ENCODE measurements around the gene MEX3A. TPM values are rescaled to one million over a fixed set of nuclear protein-coding genes. Genes with fewer than 3 reads are reported as not detected.

Gene MEX3A
- total RNA-seq, 2 experiments from 2014 or later = 0.48 to 0.79 TPM

GRCh38 chr1:156065871-156066270 is 16.4 kb downstream of the MEX3A start:
- no peak for DNase-seq
- Mint-ChIP-seq H3K36me3 (ENCODE audit: low read depth) (no peaks in the 10 kb centered on the region), H3K27me3 (no peaks in the 10 kb centered on the region), H3K4me1 (peaks cover 14% of the 10 kb centered on the region), H3K27ac (no peak overlapping the region), H3K4me3 (no peak overlapping the region), H3K9me3 (ENCODE audit: low read depth) (no peaks in the 10 kb centered on the region)
- no peak for ATAC-seq
- intact Hi-C loops (cut with DNase I, micrococcal nuclease) = loop anchor here (1.0 kb wide), 3 partner anchors 40 to 128 kb away; no protein-coding TSS in a partner anchor
- ChIA-PET POLR2A (interaction anchor here (1.0 kb wide), 1 partner anchor 40 kb away, joined by 3 read pairs; no protein-coding TSS in a partner anchor), CTCF (interaction anchor here (0.6 to 2.8 kb wide), 24 partner anchors 9 to 859 kb away, joined by 3 to 19 read pairs (median 5); partner anchors contain the start of genes SMG5, SSR2 and TMEM79)

GRCh38 chr1:156065212-156065611 is 17.1 kb downstream of the MEX3A start:
- no peaks in the 10 kb centered on the region for H3K36me3 Mint-ChIP-seq (ENCODE audit: low read depth)

GRCh38 chr1:156064615-156065014 is 17.6 kb downstream of the MEX3A start:
- intact Hi-C loops (cut with DNase I, micrococcal nuclease) = loop anchor here in 1 of 2 experiments (1.0 kb wide), 1 partner anchor 38 kb away; no protein-coding TSS in a partner anchor
- CTCF ChIA-PET = interaction anchor here (0.6 to 2.8 kb wide), 8 partner anchors 10 to 160 kb away, joined by 3 to 16 read pairs (median 3); partner anchors contain the start of gene LAMTOR2
- peak; percentile 80 for ATAC-seq
- Mint-ChIP-seq H3K27ac (no peak overlapping the region), H3K4me3 (no peak overlapping the region), H3K36me3 (ENCODE audit: low read depth) (no peaks in the 10 kb centered on the region), H3K4me1 (peaks cover 14% of the 10 kb centered on the region), H3K27me3 (no peaks in the 10 kb centered on the region), H3K9me3 (ENCODE audit: low read depth) (no peaks in the 10 kb centered on the region)
- DNase-seq = peak; percentile 30
- POLR2A ChIA-PET = interaction anchor here (0.5 kb wide), 1 partner anchor 133 kb away, joined by 5 read pairs; no protein-coding TSS in a partner anchor

More at GRCh38 chr1:156065212-156065611, 17.1 kb downstream of the MEX3A start:
- peak; percentile 29 for ATAC-seq
- peaks cover 14% of the 10 kb centered on the region for H3K4me1 Mint-ChIP-seq
- H3K27me3 Mint-ChIP-seq = no peaks in the 10 kb centered on the region
- ChIA-PET POLR2A (interaction anchor here (0.5 kb wide), 1 partner anchor 134 kb away, joined by 5 read pairs; no protein-coding TSS in a partner anchor), CTCF (interaction anchor here (0.5 to 2.8 kb wide), 11 partner anchors 11 to 160 kb away, joined by 3 to 19 read pairs (median 3); partner anchors contain the start of genes LAMTOR2 and PMF1)
- no peaks in the 10 kb centered on the region for H3K9me3 Mint-ChIP-seq (ENCODE audit: low read depth)
- no peak overlapping the region for H3K4me3 Mint-ChIP-seq
- DNase-seq = peak; percentile 21
- no peak overlapping the region for H3K27ac Mint-ChIP-seq
- intact Hi-C loops (cut with DNase I, micrococcal nuclease) = loop anchor here in 1 of 2 experiments (1.0 kb wide), 1 partner anchor 39 kb away; no protein-coding TSS in a partner anchor

GRCh38 chr1:156063997-156064285 is 18.3 kb downstream of the MEX3A start:
- no peak for ATAC-seq
- no peak for DNase-seq
- H3K27ac Mint-ChIP-seq = no peak overlapping the region
- CTCF ChIA-PET = no interaction called here
- H3K4me1 Mint-ChIP-seq = peaks cover 14% of the 10 kb centered on the region
- no peaks in the 10 kb centered on the region for H3K36me3 Mint-ChIP-seq (ENCODE audit: low read depth)
- POLR2A ChIA-PET = interaction anchor here (0.6 kb wide), 1 partner anchor 382 kb away, joined by 7 read pairs; no protein-coding TSS in a partner anchor
- intact Hi-C loops (cut with DNase I, micrococcal nuclease) = no loop called here
- no peaks in the 10 kb centered on the region for H3K27me3 Mint-ChIP-seq
- no peaks in the 10 kb centered on the region for H3K9me3 Mint-ChIP-seq (ENCODE audit: low read depth)
- H3K4me3 Mint-ChIP-seq = no peak overlapping the region

GRCh38 chr1:156062189-156062588 is 20.1 kb downstream of the MEX3A start:
- Mint-ChIP-seq H3K36me3 (ENCODE audit: low read depth) (peaks cover 5% of the 10 kb centered on the region), H3K27ac (no peak overlapping the region), H3K27me3 (no peaks in the 10 kb centered on the region), H3K9me3 (ENCODE audit: low read depth) (no peaks in the 10 kb centered on the region), H3K4me3 (no peak overlapping the region), H3K4me1 (peaks cover 14% of the 10 kb centered on the region)
- ATAC-seq = no peak
- intact Hi-C loops (cut with DNase I, micrococcal nuclease) = no loop called here
- POLR2A ChIA-PET = no interaction called here
- CTCF ChIA-PET = interaction anchor here (0.6 kb wide), 1 partner anchor 106 kb away, joined by 3 read pairs; no protein-coding TSS in a partner anchor
- DNase-seq = no peak

- ChIA-PET CTCF (no interaction called here), POLR2A (interaction anchor here (0.5 kb wide), 1 partner anchor 90 kb away, joined by 3 read pairs; no protein-coding TSS in a partner anchor)
- DNase-seq (no peak), ATAC-seq (no peak)
- H3K4me3 Mint-ChIP-seq = no peak within 1 kb of the TSS
- H3K4me1 Mint-ChIP-seq = peaks cover 15% of the 10 kb centered on the region
- peaks cover 11% of the 10 kb centered on the region for H3K36me3 Mint-ChIP-seq (ENCODE audit: low read depth)
- H3K27me3 Mint-ChIP-seq = no peaks in the 10 kb centered on the region
- intact Hi-C loops (cut with DNase I, micrococcal nuclease) = no loop called here
- no peaks in the 10 kb centered on the region for H3K9me3 Mint-ChIP-seq (ENCODE audit: low read depth)
- no peak within 1 kb of the TSS for H3K27ac Mint-ChIP-seq
Measured at GRCh38 chr1:156060937-156061636, 21.2 kb downstream of the MEX3A start, which contains the start of gene RAB25. Gene RAB25, plus strand, starts transcription at chr1:156061160. Its CDS starts 241 bp downstream, at chr1:156061401.

GRCh38 chr1:156056326-156056849 is 25.9 kb downstream of the MEX3A start:
- Mint-ChIP-seq H3K4me1 (peaks cover 18% of the 10 kb centered on the region), H3K27ac (no peak overlapping the region), H3K4me3 (no peak overlapping the region), H3K9me3 (ENCODE audit: low read depth) (no peaks in the 10 kb centered on the region), H3K36me3 (ENCODE audit: low read depth) (peaks cover 11% of the 10 kb centered on the region), H3K27me3 (no peaks in the 10 kb centered on the region)
- ChIA-PET POLR2A (interaction anchor here (0.6 kb wide), 1 partner anchor 98 kb away, joined by 9 read pairs; no protein-coding TSS in a partner anchor), CTCF (interaction anchor here (1.0 to 1.7 kb wide), 2 partner anchors 10 to 263 kb away, joined by 5 to 6 read pairs; no protein-coding TSS in a partner anchor)
- intact Hi-C loops (cut with DNase I, micrococcal nuclease) = no loop called here
- ATAC-seq (no peak), DNase-seq (no peak)

- Mint-ChIP-seq H3K27ac (peak overlapping the region; percentile 88), H3K4me3 (peak overlapping the region; percentile 92), H3K27me3 (no peaks in the 10 kb centered on the region), H3K36me3 (ENCODE audit: low read depth) (peaks cover 11% of the 10 kb centered on the region), H3K9me3 (ENCODE audit: low read depth) (no peaks in the 10 kb centered on the region), H3K4me1 (peaks cover 18% of the 10 kb centered on the region)
- intact Hi-C loops (cut with DNase I, micrococcal nuclease) = loop anchor here (1.0 to 2.0 kb wide), 2 partner anchors 27 to 77 kb away; partner anchors contain the start of genes ARHGEF2 (in 1 of the 2) and MEX3A (in 1 of the 2)
- DNase-seq = no peak
- CTCF ChIA-PET = no interaction called here
- POLR2A ChIA-PET = no interaction called here
- no peak for ATAC-seq
Measured at GRCh38 chr1:156055281-156056048, 26.8 kb downstream of the MEX3A start.

- Mint-ChIP-seq H3K4me1 (peaks cover 18% of the 10 kb centered on the region), H3K27me3 (no peaks in the 10 kb centered on the region), H3K27ac (peak within 1 kb of the TSS; percentile 88), H3K9me3 (ENCODE audit: low read depth) (no peaks in the 10 kb centered on the region), H3K4me3 (peak within 1 kb of the TSS; percentile 92), H3K36me3 (ENCODE audit: low read depth) (peaks cover 12% of the 10 kb centered on the region)
- POLR2A ChIA-PET = no interaction called here
- CTCF ChIA-PET = interaction anchor here (0.8 to 1.1 kb wide), 4 partner anchors 10 to 336 kb away, joined by 3 to 4 read pairs (median 3); partner anchors contain the start of gene SMG5
- intact Hi-C loops (cut with DNase I, micrococcal nuclease) = loop anchor here (1.0 to 5.0 kb wide), 11 partner anchors 28 to 792 kb away; partner anchors contain the start of genes ARHGEF2 (in 1 of the 2), ASH1L (in 1 of the 2), DAP3 (in 1 of the 2) and FDPS (in 1 of the 2)
- ATAC-seq (peak; percentile 82), DNase-seq (peak; percentile 98)
Measured at GRCh38 chr1:156054500-156055280, 27.6 kb downstream of the MEX3A start, which contains the start of gene LAMTOR2. Gene LAMTOR2, plus strand, starts transcription at chr1:156054782. Its CDS starts 108 bp downstream, at chr1:156054890.

Measured in activated CD4-positive, alpha-beta T cell treated with anti-CD3 and anti-CD28 coated beads for 36 hours (primary cell).